ENCODE data around the gene C11orf54.
"Not testable (repeated sequence)": the region's sequence is repeated elsewhere in the genome, so short reads cannot be mapped to it uniquely, and the experiment has no call there.

The C11orf54 gene

DNA sequence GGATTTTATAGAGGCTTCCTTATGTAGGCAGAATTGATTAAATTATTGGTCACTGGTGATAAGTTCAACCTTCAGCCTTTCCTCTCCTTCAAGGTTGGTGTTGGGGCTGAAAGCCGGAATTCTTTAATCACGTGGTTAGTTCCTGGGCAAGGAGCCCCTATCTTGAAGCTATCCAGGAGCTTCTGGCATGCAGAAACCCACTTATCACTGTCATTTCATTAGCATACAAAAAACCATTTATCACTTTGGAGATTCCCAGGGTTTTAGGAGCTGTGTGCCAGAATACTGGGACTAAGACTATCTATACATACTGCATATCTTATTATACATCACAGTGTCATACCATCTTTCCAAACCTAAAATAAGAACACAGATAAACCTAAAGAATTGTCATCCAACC, 24.1 kb downstream of the C11orf54 start:
- in situ Hi-C loops (cut with MboI; ENCODE audit: low sequenced_read_pairs): no loop called here

DNA sequence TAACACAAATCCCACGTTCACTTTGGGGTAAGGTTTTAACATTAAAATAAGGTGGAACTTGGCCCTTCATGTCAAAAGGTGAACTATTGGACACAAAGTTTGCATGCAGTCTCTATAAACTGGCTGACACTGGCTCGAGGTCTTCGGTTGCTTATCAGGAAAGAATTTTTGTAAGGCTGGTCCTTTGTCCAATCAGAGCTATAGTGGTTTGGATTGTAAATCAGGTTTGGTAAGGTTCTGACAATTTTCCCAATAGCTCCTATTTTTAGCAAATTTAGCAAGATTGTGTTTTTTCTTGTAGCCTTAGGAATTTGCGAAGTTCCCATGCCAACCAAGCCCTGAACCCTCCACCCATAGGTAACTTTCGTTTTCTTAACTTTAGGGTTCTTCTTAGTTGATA, 25.0 kb downstream of the C11orf54 start:
- in situ Hi-C loops (cut with MboI; ENCODE audit: low sequenced_read_pairs): no loop called here

DNA sequence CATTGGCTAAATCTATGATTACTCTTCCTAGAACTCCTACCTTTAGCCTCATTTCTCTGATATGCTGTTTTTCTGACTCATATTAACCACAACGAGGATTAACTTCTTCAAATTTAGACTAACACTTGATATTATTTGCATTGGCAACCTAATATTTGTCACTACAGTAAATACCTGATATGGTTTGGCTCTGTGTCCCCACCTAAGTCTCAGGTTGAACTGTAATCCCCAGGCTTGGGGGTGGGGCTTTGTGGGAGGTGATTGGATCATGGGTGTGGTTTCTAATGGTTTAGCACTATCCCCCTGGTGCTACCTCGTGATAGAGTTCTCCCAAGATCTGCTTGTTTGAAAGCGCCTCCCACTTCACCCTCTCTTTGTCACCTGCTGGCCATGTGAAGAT, 25.5 kb downstream of the C11orf54 start:
- in situ Hi-C loops (cut with MboI; ENCODE audit: low sequenced_read_pairs): no loop called here

DNA sequence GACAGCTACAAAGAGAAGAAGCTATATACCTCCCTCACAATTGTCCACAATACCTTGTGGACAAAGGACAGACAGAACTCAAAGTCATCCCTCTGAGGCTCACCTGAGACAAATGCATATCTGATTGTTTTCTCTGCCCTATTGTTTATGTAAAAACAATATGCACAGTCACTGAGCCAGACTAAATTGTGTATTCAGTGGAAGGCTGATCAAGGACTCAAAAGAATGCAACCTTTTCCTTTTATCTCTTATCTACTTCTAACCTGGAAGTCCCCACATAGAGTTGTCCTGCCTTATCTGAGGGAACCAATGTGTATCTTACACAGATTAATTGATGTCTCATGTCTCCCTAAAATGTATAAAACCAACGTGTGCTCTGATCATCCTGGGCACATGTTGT, 28.7 kb downstream of the C11orf54 start:
- in situ Hi-C loops (cut with MboI; ENCODE audit: low sequenced_read_pairs): no loop called here

DNA sequence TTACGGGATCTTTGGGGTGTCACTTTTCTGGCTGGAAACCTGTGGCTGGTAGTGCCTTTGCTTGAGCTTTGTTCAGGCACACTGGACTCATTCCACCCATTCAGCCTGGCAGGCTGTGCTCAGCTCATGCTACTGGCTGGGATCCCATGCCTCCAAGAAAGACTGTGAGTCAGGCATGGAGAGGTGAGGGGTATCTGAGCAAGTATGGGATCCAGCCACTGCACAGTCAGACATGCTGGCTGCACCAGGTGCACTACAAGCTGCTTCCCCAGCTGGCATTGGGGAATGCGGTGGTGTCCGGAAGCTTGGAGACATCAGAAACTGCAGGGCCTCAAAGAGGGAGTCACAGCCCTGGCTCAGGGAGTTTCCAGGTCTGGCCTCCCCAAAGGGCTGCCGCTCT, 30.7 kb downstream of the C11orf54 start:
- in situ Hi-C loops (cut with MboI; ENCODE audit: low sequenced_read_pairs): no loop called here

DNA sequence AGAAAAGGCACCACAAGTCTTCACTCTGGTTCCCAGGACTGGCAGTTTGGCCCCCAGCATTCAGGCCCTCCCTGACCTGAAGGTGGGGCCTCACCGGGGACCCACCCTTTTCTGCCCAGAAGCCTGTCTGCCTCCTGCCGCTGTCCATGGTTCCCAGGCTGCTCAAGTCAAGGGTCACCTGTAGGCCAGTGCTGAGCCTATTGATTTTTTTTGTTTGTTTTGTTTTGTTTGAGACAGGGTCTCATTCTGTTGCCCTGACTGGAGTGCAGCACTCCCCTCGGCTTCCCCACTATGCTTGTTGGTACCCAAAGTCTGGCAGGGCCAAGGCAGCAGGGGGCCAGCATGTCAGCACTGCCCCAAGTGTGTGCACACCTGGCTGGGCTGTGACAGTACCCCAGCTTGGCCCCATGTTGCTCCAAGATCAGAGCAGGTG, 31.6 kb downstream of the C11orf54 start:
- in situ Hi-C loops (cut with MboI; ENCODE audit: low sequenced_read_pairs): no loop called here

DNA sequence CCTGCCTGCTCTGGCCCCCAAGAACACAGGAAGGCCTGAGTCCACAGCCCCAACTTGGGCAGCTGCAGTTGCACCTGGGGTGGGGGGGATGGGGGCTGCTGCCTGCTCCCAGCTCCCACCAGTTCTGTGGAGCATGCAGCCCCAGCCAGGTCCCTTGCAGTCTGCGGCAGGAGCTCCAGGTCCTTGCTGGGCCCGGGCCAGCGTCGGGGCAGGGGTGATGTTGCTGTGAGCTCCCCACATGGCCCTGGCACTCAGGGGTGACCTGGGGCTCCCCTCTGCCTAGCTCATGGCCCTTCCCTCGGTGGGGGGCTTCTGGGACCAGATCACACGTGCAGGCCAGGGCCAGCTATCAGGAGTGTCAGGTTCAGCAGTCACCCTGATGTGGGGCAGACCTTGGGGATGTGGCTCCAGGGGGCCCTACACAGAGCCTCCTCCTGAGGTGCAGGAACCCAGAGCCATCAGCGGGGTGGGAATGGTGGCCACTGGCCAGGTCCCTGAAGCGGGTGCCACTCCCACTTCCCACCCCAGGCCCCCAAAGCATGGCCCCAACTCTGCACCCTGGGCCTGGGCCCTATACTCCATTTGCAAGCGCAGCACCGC, 32.2 kb downstream of the C11orf54 start:
- in situ Hi-C loops (cut with MboI; ENCODE audit: low sequenced_read_pairs): no loop called here

DNA sequence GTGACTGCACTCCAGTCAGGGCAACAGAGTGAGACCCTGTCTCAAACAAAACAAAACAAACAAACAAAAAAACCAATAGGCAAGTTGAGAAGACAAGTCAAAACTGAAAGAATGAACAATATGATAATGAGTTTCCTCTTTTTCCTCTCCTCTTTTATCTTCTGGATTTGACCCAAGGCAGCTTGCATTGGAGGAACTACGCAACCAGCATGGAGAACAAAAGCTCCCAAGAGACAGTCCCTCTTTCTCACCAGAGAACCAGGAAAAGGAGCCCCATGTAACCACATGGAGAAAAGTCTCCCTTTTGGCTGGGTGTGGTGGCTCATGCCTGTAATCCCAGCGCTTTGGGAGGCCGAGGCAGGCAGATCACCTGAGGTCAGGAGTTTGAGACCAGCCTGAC, 33.1 kb downstream of the C11orf54 start:
- in situ Hi-C loops (cut with MboI; ENCODE audit: low sequenced_read_pairs): not testable (repeated sequence)

DNA sequence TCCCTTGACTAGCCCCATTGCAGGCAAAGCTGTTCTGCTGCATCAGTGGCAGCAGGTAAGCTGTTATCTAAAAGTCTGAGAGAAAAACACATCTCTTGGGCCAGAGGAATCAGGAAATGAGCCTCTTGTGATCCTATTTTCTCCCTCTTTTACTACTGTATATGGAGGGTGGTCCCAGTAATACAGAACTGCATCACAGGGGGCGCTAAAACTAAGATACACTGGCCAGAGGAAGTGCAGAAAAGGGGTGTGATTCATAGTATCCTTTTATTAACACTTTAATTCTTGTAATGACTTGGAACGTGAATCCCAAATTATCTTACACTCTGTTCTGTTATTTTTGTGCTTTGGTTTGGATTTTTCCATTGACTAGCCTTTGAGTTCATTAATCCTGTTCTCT, 33.8 kb downstream of the C11orf54 start:
- in situ Hi-C loops (cut with MboI; ENCODE audit: low sequenced_read_pairs): no loop called here

DNA sequence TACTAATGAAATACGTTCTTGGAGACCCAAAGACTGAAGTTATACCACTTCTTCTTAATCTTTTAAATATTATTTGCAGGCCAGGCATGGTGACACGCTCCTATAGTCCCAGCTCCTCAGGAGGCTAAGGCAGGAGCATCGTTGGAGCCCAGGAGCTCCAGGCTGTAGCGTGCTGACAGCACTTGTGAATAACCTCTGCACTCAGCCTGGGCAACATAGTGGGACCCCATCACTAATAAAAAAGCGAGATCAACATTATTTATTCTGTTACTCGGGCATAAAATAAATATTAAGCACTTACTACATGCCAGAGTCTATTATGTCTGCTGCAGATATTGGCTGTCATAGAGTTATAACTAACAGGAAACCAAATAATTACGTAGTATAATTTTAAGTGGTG, 41.9 kb downstream of the C11orf54 start:
- in situ Hi-C loops (cut with MboI; ENCODE audit: low sequenced_read_pairs): no loop called here

DNA sequence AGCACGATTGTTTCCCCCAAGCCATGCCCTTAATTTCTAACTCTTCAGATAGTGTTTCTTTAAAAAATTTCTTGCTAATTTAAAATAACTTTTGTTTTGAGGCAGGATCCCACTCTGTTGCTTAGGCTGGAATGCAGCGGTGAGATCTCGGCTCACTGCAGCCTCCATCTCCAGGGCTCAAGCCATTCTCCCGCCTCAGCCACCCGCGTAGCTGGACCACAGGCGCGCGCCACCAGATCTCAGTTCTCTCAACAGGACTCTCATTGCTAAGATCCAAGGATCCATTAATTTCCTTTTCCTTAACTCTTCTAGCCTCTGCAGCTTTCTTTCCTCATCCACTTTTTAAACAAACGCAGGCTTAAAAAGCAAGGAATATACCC, 42.3 kb downstream of the C11orf54 start:
- in situ Hi-C loops (cut with MboI; ENCODE audit: low sequenced_read_pairs): no loop called here

DNA sequence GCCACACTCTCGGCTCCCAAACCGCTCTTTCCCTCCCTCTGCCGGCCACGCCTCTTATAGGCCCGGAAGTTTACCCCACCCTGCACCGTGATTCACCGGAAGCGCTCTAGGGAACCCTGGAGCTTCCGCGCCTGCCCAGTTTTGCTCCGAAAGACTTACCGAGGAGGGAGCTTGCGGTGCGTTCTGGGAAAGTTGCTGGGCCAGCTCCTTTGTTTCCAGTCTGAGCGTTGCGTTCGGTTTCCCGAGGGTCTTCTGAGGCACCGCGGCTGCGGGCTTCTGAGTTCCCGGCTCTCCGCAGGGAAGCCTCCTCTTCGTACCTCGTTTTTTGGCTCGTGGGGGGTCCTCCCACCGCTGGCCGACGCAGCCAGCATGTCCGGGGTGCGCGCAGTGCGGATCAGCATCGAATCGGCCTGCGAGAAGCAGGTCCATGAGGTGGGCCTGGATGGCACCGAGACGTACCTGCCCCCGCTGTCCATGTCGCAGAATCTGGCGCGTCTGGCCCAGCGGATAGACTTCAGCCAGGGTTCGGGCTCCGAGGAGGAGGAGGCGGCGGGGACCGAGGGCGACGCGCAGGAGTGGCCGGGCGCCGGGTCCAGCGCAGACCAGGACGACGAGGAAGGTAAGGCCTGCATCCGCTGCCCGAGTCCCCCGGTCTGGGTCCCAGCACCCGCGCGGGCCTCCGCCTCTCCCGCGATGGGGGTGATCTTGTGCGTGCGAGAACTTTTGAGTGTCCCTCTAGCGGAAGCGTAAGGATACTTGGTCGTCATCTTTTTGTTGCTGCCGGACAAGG, 42.9 kb downstream of the C11orf54 start, which contains the start of gene MED17:
Gene MED17 (plus strand): TSS at position 138 of the 790 bp plus-strand sequence. CDS start 232 bp downstream, at position 370.
- in situ Hi-C loops (cut with MboI; ENCODE audit: low sequenced_read_pairs): no loop called here

DNA sequence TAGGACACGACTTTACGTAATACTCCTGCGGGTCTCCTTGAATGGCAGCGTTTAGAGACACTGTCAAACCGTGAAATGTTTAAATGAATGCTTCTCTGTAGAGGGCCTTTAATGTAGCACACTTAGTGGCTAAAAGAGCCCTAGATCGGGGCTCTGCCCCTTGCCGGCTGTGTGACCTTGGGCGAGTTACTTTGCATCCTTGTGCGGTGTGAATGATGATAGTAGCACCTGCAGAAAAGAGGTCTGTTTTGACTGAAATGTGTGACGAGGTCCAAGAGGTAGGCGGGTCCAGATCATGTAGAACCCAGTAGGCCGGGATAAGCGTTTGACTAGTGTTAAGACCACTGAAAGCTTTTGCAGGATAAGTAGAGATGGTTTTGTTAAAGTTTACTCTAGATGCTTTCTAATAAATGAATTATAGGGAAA, 43.5 kb downstream of the C11orf54 start:
- in situ Hi-C loops (cut with MboI; ENCODE audit: low sequenced_read_pairs): no loop called here

DNA sequence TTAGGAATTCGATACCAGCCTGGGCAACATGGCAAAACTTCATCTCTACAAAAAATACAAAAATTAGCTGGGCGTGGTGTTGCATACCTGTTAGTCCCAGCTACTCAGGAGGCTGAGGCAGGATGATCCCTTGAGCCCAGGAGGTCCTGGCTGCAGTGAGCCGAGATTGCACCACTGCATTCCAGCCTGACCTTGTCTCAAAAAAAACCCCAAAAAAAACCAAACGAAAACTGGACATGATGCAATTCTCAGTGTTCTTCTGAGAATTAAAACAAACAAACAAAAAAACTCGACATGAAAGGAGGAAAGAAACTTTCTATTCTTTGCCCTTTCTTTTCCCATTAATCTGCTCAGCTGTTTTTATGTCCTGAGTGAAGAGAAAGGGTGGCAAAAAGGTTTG, 50.0 kb downstream of the C11orf54 start:
- in situ Hi-C loops (cut with MboI; ENCODE audit: low sequenced_read_pairs): no loop called here

DNA sequence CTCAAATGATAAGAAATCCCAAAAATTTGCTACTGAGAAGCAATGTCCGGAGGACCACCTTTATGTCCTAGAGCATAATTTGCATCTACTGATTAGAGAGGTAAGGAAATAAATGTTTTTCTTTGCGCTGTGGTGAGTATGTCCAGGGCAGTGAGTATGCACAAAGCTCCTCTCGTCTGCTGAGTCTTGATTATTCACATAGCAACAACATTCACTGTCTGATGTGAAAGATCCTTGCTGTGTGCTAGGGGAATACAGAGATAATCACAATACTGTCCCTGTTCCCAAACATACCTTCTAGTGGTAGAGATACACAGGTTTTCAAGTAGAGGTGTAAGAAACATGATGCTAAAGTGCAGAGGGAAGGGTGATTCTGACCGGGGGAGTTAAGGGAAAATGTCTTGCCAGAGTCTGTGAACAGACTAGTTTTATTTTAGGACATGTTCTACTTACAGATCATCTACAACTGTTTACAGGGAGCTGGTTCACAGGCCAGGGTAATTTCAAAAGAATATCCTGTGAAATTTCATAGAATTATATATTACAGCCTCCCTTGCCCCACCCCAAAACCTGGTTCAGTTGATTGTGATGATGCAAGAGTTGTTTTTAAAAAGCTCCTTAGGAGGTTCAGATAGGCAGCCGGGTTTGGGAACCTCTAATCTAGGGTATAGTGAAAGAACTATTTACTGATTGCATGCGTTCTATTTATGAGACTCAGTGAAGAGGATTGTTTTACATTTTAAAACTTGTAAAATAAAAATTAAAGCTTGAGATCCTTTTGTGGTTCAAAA, 55.2 kb downstream of the C11orf54 start:
- in situ Hi-C loops (cut with MboI; ENCODE audit: low sequenced_read_pairs): no loop called here

DNA sequence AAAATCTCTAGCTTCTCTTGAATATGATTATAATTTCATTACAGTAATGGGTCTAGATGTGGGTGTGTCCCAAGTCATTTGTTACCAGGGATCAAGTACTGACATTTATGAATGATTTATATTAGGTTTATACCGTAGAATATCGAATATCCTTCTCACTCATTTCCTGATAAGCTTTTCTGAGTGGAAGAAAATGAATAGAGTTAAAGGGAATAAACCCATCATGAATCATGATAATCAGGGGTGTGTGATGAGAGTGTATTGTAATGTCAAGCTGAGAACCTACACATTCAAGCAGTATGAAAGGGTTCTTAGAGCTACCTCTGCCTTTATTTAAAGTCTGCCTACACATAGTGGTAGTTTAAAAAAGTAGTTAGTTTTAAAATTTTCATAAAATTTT, 59.9 kb downstream of the C11orf54 start:
- in situ Hi-C loops (cut with MboI; ENCODE audit: low sequenced_read_pairs): no loop called here

DNA sequence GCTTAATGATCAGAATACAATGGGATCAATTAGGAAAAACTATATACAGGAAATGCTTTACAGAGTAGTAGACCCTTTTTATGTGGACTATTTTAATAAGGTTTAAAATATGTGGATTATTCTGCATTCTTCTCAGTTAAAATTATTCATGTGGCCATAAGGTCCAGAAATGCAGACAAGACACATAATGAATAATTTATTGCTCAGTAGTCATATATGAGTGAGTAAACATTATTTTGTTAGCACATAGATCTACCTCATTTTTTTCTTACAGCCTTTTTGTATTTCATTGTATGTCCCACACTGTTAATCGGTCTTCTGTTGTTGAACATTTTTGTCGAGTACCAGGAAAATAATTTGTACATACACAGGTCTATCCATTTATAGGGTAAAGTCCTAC, 63.4 kb downstream of the C11orf54 start:
- in situ Hi-C loops (cut with MboI; ENCODE audit: low sequenced_read_pairs): no loop called here

DNA sequence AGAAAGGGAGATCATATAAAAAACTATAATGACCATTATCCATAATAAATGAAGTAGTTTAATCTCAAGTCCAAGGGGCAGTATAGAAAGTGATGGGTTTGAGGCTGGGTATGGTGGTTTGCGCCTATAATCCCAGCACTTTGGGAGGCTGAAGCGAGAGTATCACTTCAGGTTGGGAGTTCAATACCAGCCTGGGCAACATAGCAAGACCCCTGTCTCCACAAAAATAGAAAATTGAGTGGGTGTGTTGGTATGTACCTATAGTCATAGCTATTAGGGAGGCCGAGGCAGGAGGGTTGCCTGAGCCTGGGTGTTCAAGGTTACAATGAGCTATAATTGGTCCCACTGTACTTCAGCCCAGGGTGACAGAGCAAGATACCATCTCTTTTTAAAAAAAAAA, 66.5 kb downstream of the C11orf54 start:
- in situ Hi-C loops (cut with MboI; ENCODE audit: low sequenced_read_pairs): no loop called here

DNA sequence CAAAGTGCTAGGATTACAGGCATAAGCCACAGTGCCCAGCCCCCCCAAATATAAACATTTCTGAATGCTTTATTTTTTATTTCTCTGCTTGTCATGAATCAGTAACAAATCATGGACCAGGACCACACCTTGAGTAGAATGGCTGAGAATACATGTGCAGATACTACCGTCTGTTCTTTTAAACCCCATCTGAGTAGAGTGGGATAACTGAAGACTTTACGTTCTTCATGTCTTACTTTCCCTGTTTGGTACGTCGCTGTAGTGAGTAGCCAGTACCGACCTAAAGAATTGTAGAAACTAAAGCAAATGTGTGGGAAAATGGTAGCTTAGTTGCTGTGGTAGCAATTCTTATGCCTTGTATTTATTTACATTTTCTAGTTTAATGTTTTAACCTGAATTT, 72.5 kb downstream of the C11orf54 start:
- in situ Hi-C loops (cut with MboI; ENCODE audit: low sequenced_read_pairs): no loop called here
